ENCODE data around the gene CLPTM1. TPM values are rescaled to one million over a fixed set of nuclear protein-coding genes. Genes with fewer than 3 reads are reported as not detected.

Gene CLPTM1
- total and polyA plus RNA-seq, 12 donors = 67.8 to 306 (median 244) TPM

DNA sequence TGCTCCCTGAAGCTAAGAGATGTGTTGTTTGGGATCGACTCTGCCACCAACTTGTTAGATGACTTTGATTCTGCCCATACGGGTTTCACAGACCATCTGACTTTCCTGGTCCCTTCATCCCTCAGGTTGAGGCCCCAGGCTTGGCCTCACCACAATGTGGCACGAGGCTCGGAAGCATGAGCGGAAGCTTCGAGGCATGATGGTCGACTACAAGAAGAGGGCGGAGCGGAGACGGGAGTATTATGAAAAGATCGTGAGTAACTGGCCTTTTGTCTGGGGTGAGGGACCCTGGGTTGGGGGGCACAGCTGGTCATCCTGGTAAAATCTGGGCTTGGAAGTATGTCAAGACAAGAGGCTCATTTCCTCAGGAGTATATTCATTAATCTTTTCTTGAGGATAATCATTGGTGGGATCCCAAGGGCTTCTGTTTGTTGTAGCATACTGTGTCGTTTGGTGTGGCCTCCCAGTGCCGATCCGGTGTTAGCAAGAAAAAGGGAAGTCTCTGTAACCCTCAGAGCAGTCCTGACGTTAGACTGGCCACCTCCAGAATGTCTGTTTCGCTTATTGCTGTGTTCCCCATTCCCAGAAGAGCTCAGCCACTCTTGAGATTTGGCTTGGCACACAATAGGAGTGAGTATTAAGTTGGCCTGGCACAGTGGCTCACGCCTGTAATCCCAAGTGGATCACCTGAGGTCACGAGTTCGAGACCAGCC lies 85.0 kb downstream of the CLPTM1 start:
- H3K27ac ChIP-seq = peak overlapping the region in 3 of 5 donors; percentile 96 to 98 (median 97)
- no peaks in the 10 kb centered on the region for H3K27me3 ChIP-seq
- peak in 1 of 7 donors; percentile 38 for DNase-seq
- peaks cover 8 to 33% of the 10 kb centered on the region in 2 donors for H3K4me1 ChIP-seq (replicated peaks in 1 of 2)
- no peak for TF ChIP-seq POLR2A (IDR thresholded peaks at IDR 0.05)
- TF ChIP-seq, protein P1, sequence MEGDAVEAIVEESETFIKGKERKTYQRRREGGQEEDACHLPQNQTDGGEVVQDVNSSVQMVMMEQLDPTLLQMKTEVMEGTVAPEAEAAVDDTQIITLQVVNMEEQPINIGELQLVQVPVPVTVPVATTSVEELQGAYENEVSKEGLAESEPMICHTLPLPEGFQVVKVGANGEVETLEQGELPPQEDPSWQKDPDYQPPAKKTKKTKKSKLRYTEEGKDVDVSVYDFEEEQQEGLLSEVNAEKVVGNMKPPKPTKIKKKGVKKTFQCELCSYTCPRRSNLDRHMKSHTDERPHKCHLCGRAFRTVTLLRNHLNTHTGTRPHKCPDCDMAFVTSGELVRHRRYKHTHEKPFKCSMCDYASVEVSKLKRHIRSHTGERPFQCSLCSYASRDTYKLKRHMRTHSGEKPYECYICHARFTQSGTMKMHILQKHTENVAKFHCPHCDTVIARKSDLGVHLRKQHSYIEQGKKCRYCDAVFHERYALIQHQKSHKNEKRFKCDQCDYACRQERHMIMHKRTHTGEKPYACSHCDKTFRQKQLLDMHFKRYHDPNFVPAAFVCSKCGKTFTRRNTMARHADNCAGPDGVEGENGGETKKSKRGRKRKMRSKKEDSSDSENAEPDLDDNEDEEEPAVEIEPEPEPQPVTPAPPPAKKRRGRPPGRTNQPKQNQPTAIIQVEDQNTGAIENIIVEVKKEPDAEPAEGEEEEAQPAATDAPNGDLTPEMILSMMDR (IDR thresholded peaks at IDR 0.05) = no peak
- no peaks in the 10 kb centered on the region for H3K9me3 ChIP-seq (replicated peaks in 1 of 3)
- WGBS, 4 donors = 68 to 75% (median 72%) methylated on average over 16 to 19 of the region's 19 CpGs
- H3K4me3 ChIP-seq = peak overlapping the region in 1 of 4 donors; percentile 70
- intact Hi-C loops (cut with DNase I) = no loop called here
- H3K36me3 ChIP-seq (replicated peaks in 1 of 2) = peaks cover 0 to 62% of the 10 kb centered on the region in 2 donors

DNA sequence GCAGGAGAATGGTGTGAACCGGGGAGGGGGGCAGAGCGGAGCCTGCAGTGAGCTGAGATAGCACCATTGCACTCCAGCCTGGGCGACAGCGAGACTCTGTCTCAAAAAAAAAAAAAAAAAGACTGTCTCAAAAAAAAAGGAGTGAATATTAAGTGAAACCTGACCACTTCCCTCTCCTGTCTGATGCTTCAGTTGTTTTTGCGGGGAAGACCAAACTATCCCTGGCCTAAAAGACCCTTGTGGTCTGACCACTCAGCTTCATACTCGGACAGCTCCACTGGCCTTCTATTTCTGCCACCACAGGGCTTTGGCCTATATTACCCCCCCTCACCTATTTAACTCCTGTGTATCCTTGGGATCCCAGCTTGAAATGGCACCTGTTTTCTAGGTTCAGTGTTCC lies 85.9 kb downstream of the CLPTM1 start:
- WGBS, 4 donors = 73 to 84% (median 76%) methylated on average over 6 of the region's 6 CpGs
- no peak for DNase-seq
- TF ChIP-seq, protein P1 (IDR thresholded peaks at IDR 0.05) = no peak
- no peak for TF ChIP-seq POLR2A (IDR thresholded peaks at IDR 0.05)
- Histone ChIP-seq H3K36me3 (replicated peaks in 1 of 2) (peaks cover 0 to 63% of the 10 kb centered on the region in 2 donors), H3K4me3 (no peak overlapping the region), H3K9me3 (replicated peaks in 1 of 3) (no peaks in the 10 kb centered on the region), H3K27ac (no peak overlapping the region), H3K27me3 (no peaks in the 10 kb centered on the region), H3K4me1 (replicated peaks in 1 of 2) (peaks cover 14 to 42% of the 10 kb centered on the region in 2 donors)
- intact Hi-C loops (cut with DNase I) = no loop called here

Other genes starting within 250 kb of the CLPTM1 start
- gene BCL3, start 206.7 kb upstream of the CLPTM1 start, total RNA-seq = 10 to 100 TPM in 8 of 9 donors, under 1 TPM in 1; 1.00 to 85.1 (median 47.6) TPM
- 100 to 1,000 TPM in 1 of 3 donors, 10 to 100 TPM in 2; 10.2 to 120 (median 45.9) TPM for gene BCL3, start 206.7 kb upstream of the CLPTM1 start, polyA plus RNA-seq
- gene CBLC, start 177.5 kb upstream of the CLPTM1 start, total RNA-seq = under 1 TPM in 1 of 9 donors, not detected in 8; 0.14 TPM
- under 1 TPM in 1 of 3 donors, not detected in 2; 0.13 TPM for gene CBLC, start 177.5 kb upstream of the CLPTM1 start, polyA plus RNA-seq
- gene BCAM, start 146.3 kb upstream of the CLPTM1 start, total RNA-seq = 10 to 100 TPM in 8 of 9 donors, 1 to 10 TPM in 1; 7.5 to 81.1 (median 43.4) TPM
- gene BCAM, start 146.3 kb upstream of the CLPTM1 start, polyA plus RNA-seq = 10 to 100 TPM in 2 of 3 donors, 1 to 10 TPM in 1; 5.1 to 68.4 (median 55.1) TPM
- gene NECTIN2, start 109.1 kb upstream of the CLPTM1 start, total RNA-seq = 100 to 1,000 TPM in 8 of 9 donors, 10 to 100 TPM in 1; 97.7 to 243 (median 131) TPM
- 100 to 1,000 TPM in 2 of 3 donors, 10 to 100 TPM in 1; 82.7 to 139 (median 124) TPM for gene NECTIN2, start 109.1 kb upstream of the CLPTM1 start, polyA plus RNA-seq
- 100 to 1,000 TPM in 3 of 9 donors, 10 to 100 TPM in 6; 53.1 to 248 (median 68.5) TPM for gene TOMM40, start 64.1 kb upstream of the CLPTM1 start, total RNA-seq
- 100 to 1,000 TPM in 1 of 3 donors, 10 to 100 TPM in 2; 63.2 to 112 (median 70.5) TPM for gene TOMM40, start 64.1 kb upstream of the CLPTM1 start, polyA plus RNA-seq
- over 10,000 TPM in 4 of 9 donors, 1,000 to 10,000 TPM in 5; 3,098 to 21,602 (median 7,572) TPM for gene APOE, start 49.6 kb upstream of the CLPTM1 start, total RNA-seq
- gene APOE, start 49.6 kb upstream of the CLPTM1 start, polyA plus RNA-seq = over 10,000 TPM in 2 of 3 donors, 100 to 1,000 TPM in 1; 569 to 15,573 (median 10,217) TPM
- gene APOC1, start 40.8 kb upstream of the CLPTM1 start, total RNA-seq = 1,000 to 10,000 TPM; 1,263 to 3,854 (median 2,137) TPM
- 1,000 to 10,000 TPM in 2 of 3 donors, 100 to 1,000 TPM in 1; 583 to 2,292 (median 2,067) TPM for gene APOC1, start 40.8 kb upstream of the CLPTM1 start, polyA plus RNA-seq
- 1 to 10 TPM in 3 of 9 donors, under 1 TPM in 2, not detected in 4; 0.83 to 4.5 (median 1.3) TPM for gene APOC4, start 13.1 kb upstream of the CLPTM1 start, total RNA-seq
- 1 to 10 TPM in 1 of 3 donors, under 1 TPM in 1, not detected in 1; 0.67 to 2.4 TPM for gene APOC4, start 13.1 kb upstream of the CLPTM1 start, polyA plus RNA-seq
- 10 to 100 TPM in 2 of 9 donors, 1 to 10 TPM in 6, not detected in 1; 1.3 to 16.9 (median 4.7) TPM for gene APOC2, start 9.3 kb upstream of the CLPTM1 start, total RNA-seq
- gene APOC2, start 9.3 kb upstream of the CLPTM1 start, polyA plus RNA-seq = 10 to 100 TPM in 2 of 3 donors, 1 to 10 TPM in 1; 5.4 to 68.1 (median 14.2) TPM
- 10 to 100 TPM in 7 of 9 donors, 1 to 10 TPM in 2; 2.0 to 39.1 (median 11.6) TPM for gene RELB, start 46.1 kb downstream of the CLPTM1 start, total RNA-seq
- 10 to 100 TPM in 2 of 3 donors, 1 to 10 TPM in 1; 3.9 to 17.7 (median 12.4) TPM for gene RELB, start 46.1 kb downstream of the CLPTM1 start, polyA plus RNA-seq
- 100 to 1,000 TPM in 1 of 9 donors, 10 to 100 TPM in 8; 19.8 to 137 (median 53.7) TPM for gene CLASRP, start 83.7 kb downstream of the CLPTM1 start, total RNA-seq
- 100 to 1,000 TPM in 2 of 3 donors, 10 to 100 TPM in 1; 39.8 to 730 (median 246) TPM for gene CLASRP, start 83.7 kb downstream of the CLPTM1 start, polyA plus RNA-seq
- gene ZNF296, start 121.1 kb downstream of the CLPTM1 start, total RNA-seq = 1 to 10 TPM in 2 of 9 donors, under 1 TPM in 6, not detected in 1; 0.06 to 1.3 (median 0.68) TPM
- gene ZNF296, start 121.1 kb downstream of the CLPTM1 start, polyA plus RNA-seq = 10 to 100 TPM in 1 of 3 donors, 1 to 10 TPM in 1, not detected in 1; 2.5 to 13.2 TPM
- gene GEMIN7, start 123.9 kb downstream of the CLPTM1 start, total RNA-seq = 10 to 100 TPM in 7 of 9 donors, 1 to 10 TPM in 2; 4.0 to 24.9 (median 14.6) TPM
- gene GEMIN7, start 123.9 kb downstream of the CLPTM1 start, polyA plus RNA-seq = 10 to 100 TPM; 11.3 to 29.0 (median 23.9) TPM
- gene PPP1R37, start 137.8 kb downstream of the CLPTM1 start, total RNA-seq = 10 to 100 TPM; 24.3 to 86.7 (median 53.1) TPM
- gene PPP1R37, start 137.8 kb downstream of the CLPTM1 start, polyA plus RNA-seq = 100 to 1,000 TPM in 1 of 3 donors, 10 to 100 TPM in 2; 16.4 to 244 (median 45.4) TPM
- gene NKPD1, start 205.6 kb downstream of the CLPTM1 start, total RNA-seq = 1 to 10 TPM in 1 of 9 donors, under 1 TPM in 7, not detected in 1; 0.06 to 1.1 (median 0.27) TPM
- gene NKPD1, start 205.6 kb downstream of the CLPTM1 start, polyA plus RNA-seq = under 1 TPM in 2 of 3 donors, not detected in 1; 0.13 to 0.16 TPM
- gene TRAPPC6A, start 222.9 kb downstream of the CLPTM1 start, total RNA-seq = 10 to 100 TPM; 24.6 to 71.4 (median 36.7) TPM
- 10 to 100 TPM in 2 of 3 donors, 1 to 10 TPM in 1; 5.1 to 41.7 (median 34.3) TPM for gene TRAPPC6A, start 222.9 kb downstream of the CLPTM1 start, polyA plus RNA-seq
- 10 to 100 TPM in 8 of 9 donors, 1 to 10 TPM in 1; 2.8 to 25.5 (median 18.4) TPM for gene BLOC1S3, start 223.4 kb downstream of the CLPTM1 start, total RNA-seq
- gene BLOC1S3, start 223.4 kb downstream of the CLPTM1 start, polyA plus RNA-seq = 10 to 100 TPM in 1 of 3 donors, 1 to 10 TPM in 2; 3.9 to 11.9 (median 4.1) TPM

Measured in adrenal gland (tissue), 12 donors.